HCT116 (cell line): Measurements from ENCODE around the gene IGSF21. TPM values are rescaled to one million over a fixed set of nuclear protein-coding genes. Genes with fewer than 3 reads are reported as not detected.

Experiments used
- ATAC-seq: fragments of 200-7000 bp; cut with Tn5 transposase; 2 replicates; pipeline ENCODE4 v1.9.1; 2020; ENCODE audit warnings: mild to moderate bottlenecking, moderate library complexity
- BruUV-seq: library from RNA; stranded (reverse); fragments of 400-500 nt; replicated peaks from 2 replicates; lab custom pipeline; 2021; lab: Mats Ljungman, UMichigan
- CTCF ChIA-PET: fragments of 300-600 bp; sonication (Branson Sonifier 250); formaldehyde crosslinking; loops from one replicate; lab custom pipeline; 2021; ENCODE audit warnings: antibody characterized with exemption; lab: Charles Lee
- POLR2A ChIA-PET: fragments of 300-600, 350-600 bp; sonication (Branson Sonifier 250); formaldehyde crosslinking; loops from one replicate; lab custom pipeline; 2021; ENCODE audit warnings: antibody characterized with exemption; lab: Charles Lee
- RAD21 ChIA-PET, 2 experiments: fragments of 300-600 bp; sonication (Branson Sonifier 250); formaldehyde crosslinking; loops; one replicate each; lab custom pipeline; 2023; ENCODE audit warnings: low total read pairs in 2 of 2; ENCODE audit not compliant: uncharacterized antibody in 2 of 2, unreplicated experiment in 2 of 2, low non-redundant PET in 1 of 2; lab: Charles Lee
- DNase-seq: peaks from one replicate; pipeline ENCODE4 v3.0.0-alpha.2; 2010; ENCODE audit warnings: low read depth, low spot score
- H2AFZ ChIP-seq: fragments of 200-600 bp; shearing (Covaris generic), sonication (generic); 2 replicates; pipeline ENCODE4 v1.6.1; 2017; ENCODE audit warnings: low read depth, mixed run types, mixed read lengths, antibody characterized with exemption, low read length; ENCODE audit not compliant: poor library complexity, severe bottlenecking
- H3K27ac ChIP-seq: 2 replicates; pipeline ENCODE4 v1.5.1; 2012; ENCODE audit warnings: low read depth, low read length
- H3K27me3 ChIP-seq: fragments of 200-600 bp; sonication (generic); 2 replicates; pipeline ENCODE4 v1.6.1; 2016; ENCODE audit warnings: mixed run types, low read length, mixed read lengths; ENCODE audit not compliant: insufficient read depth
- H3K36me3 ChIP-seq, 2 experiments: fragments of 200-500 bp in 1 of 2; fragments of 200-600 bp in 1 of 2; sonication (Bioruptor generic) in 1 of 2; sonication (generic) in 1 of 2; 2 replicates each; pipeline versions ENCODE4 v1.5.1 to v1.6.1; 2014 to 2016; ENCODE audit warnings: low read length in 2 of 2, inconsistent platforms in 1 of 2, mixed read lengths in 1 of 2, mixed run types in 1 of 2; ENCODE audit not compliant: insufficient read depth in 2 of 2, control insufficient read depth in 1 of 2
- H3K4me1 ChIP-seq, 2 experiments: fragments of 200-600 bp in 1 of 2; sonication (generic) in 1 of 2; 2 replicates each; pipeline versions ENCODE4 v1.5.1 to v1.6.1; 2012 to 2017; ENCODE audit warnings: low read length in 2 of 2, inconsistent platforms in 1 of 2, mild to moderate bottlenecking in 1 of 2, mixed read lengths in 1 of 2, mixed run types in 1 of 2, moderate library complexity in 1 of 2; ENCODE audit not compliant: insufficient read depth in 2 of 2, control insufficient read depth in 1 of 2
- H3K4me2 ChIP-seq: fragments of 200-600 bp; sonication (generic); 2 replicates; pipeline ENCODE4 v1.6.1; 2017; ENCODE audit warnings: mixed run types, low read length, mixed read lengths
- H3K4me3 ChIP-seq, 2 experiments: fragments of 200-600 bp in 1 of 2; sonication (generic) in 1 of 2; replicated peaks in 1 of 2; 2 replicates each; pipeline ENCODE4 v1.5.1; 2011 to 2016; ENCODE audit warnings: low read length in 2 of 2, control low read depth in 1 of 2, low read depth in 1 of 2, mild to moderate bottlenecking in 1 of 2, mixed read lengths in 1 of 2, mixed run types in 1 of 2
- H3K79me2 ChIP-seq: fragments of 200-600 bp; sonication (generic); 2 replicates; pipeline ENCODE4 v1.6.1; 2017; ENCODE audit warnings: mild to moderate bottlenecking, mixed run types, low read length, moderate library complexity, mixed read lengths; ENCODE audit not compliant: insufficient read depth
- H3K9ac ChIP-seq: fragments of 200-600 bp; sonication (generic); 2 replicates; pipeline ENCODE4 v1.6.1; 2016; ENCODE audit warnings: low read length, mixed read lengths
- H3K9me2 ChIP-seq: fragments of 200-600 bp; sonication (generic), shearing (Covaris generic); 2 replicates; pipeline ENCODE4 v1.6.1; 2017; ENCODE audit warnings: mixed run types, mild to moderate bottlenecking, moderate library complexity; ENCODE audit not compliant: insufficient read depth
- H3K9me3 ChIP-seq, 2 experiments: fragments of 200-500 bp in 1 of 2; fragments of 200-600 bp in 1 of 2; sonication (Bioruptor generic) in 1 of 2; sonication (generic) in 1 of 2; 2 replicates each; pipeline ENCODE4 v1.6.1; 2014 to 2017; ENCODE audit warnings: low read length in 2 of 2, mixed read lengths in 2 of 2, inconsistent platforms in 1 of 2, low read depth in 1 of 2, mild to moderate bottlenecking in 1 of 2, mixed run types in 1 of 2, moderate library complexity in 1 of 2; ENCODE audit not compliant: control insufficient read depth in 1 of 2, insufficient read depth in 1 of 2
- H4K20me1 ChIP-seq: fragments of 200-600 bp; sonication (generic), shearing (Covaris generic); 2 replicates; pipeline ENCODE4 v1.6.1; 2017; ENCODE audit warnings: mixed run types, mild to moderate bottlenecking, moderate library complexity; ENCODE audit not compliant: insufficient read depth
- CBX3 ChIP-seq: IDR thresholded peaks from 2 replicates; pipeline ENCODE4 v1.6.1; 2012; ENCODE audit warnings: low read depth
- CEBPB ChIP-seq: IDR thresholded peaks from 2 replicates; pipeline ENCODE4 v1.6.1; 2012; ENCODE audit warnings: low read depth
- CTCF ChIP-seq, 3 experiments: fragments of 200-600 bp in 1 of 3; sonication (generic) in 1 of 3; IDR thresholded peaks in 2 of 3; conservative IDR thresholded peaks in 1 of 3; 2 replicates each; pipeline ENCODE4 v1.5.1; 2012 to 2017; ENCODE audit warnings: low read depth in 2 of 3, low read length in 2 of 3, antibody characterized with exemption in 1 of 3, borderline replicate concordance in 1 of 3, control low read depth in 1 of 3, mild to moderate bottlenecking in 1 of 3, mixed read lengths in 1 of 3, mixed run types in 1 of 3, moderate library complexity in 1 of 3; ENCODE audit not compliant: insufficient read depth in 1 of 3
- EZH2 ChIP-seq: fragments of 200-600 bp; sonication (generic); IDR thresholded peaks from 2 replicates; pipeline ENCODE4 v1.6.1; 2017; ENCODE audit warnings: antibody characterized with exemption, mixed run types
- JUND ChIP-seq: IDR thresholded peaks from 2 replicates; pipeline ENCODE4 v1.6.1; 2012
- MAX ChIP-seq: IDR thresholded peaks from 2 replicates; pipeline ENCODE4 v1.6.1; 2012
- POLR2A ChIP-seq: IDR thresholded peaks from 2 replicates; pipeline ENCODE4 v1.7.0; 2011; ENCODE audit warnings: borderline replicate concordance; ENCODE audit not compliant: insufficient read depth, insufficient read length; ENCODE audit errors: extremely low read depth
- POLR2AphosphoS5 ChIP-seq: IDR thresholded peaks from 2 replicates; pipeline ENCODE4 v1.6.1; 2011; ENCODE audit warnings: mild to moderate bottlenecking, low read depth, low read length, moderate library complexity
- SRF ChIP-seq: IDR thresholded peaks from 2 replicates; pipeline ENCODE4 v1.6.1; 2012; ENCODE audit warnings: low read depth
- ZFX ChIP-seq: fragments of 450-650 bp; IDR thresholded peaks from 2 replicates; pipeline ENCODE4 v1.6.1; 2017
- ZNF274 ChIP-seq: fragments of 200-500 bp; sonication (Bioruptor generic); IDR thresholded peaks from 2 replicates; pipeline ENCODE4 v1.6.1; 2014; ENCODE audit warnings: mild to moderate bottlenecking, low read depth, low read length, inconsistent platforms
- intact Hi-C: fragments of 100-400 bp; cut with micrococcal nuclease; formaldehyde crosslinking; loops from 2 replicates; pipeline ENCODE4 v1.10.0; 2022
- total RNA-seq: library from RNA; stranded (reverse); gene quantifications from one replicate; pipeline ENCODE4 v1.2.1, GENCODE V29; 2021; ENCODE audit not compliant: unreplicated experiment
- TF ChIP-seq, protein P1 (sequence below): IDR thresholded peaks from 2 replicates; pipeline ENCODE4 v1.6.1; 2012; ENCODE audit warnings: low read depth
- TF ChIP-seq, protein P2 (sequence below): IDR thresholded peaks from 2 replicates; pipeline ENCODE4 v1.6.1; 2011; ENCODE audit warnings: mild to moderate bottlenecking, low read length, moderate library complexity; ENCODE audit not compliant: insufficient replicate concordance; ENCODE audit errors: extremely low read depth
- TF ChIP-seq, protein P3 (sequence below): IDR thresholded peaks from 2 replicates; pipeline ENCODE4 v1.6.1; 2012

The IGSF21 gene
- total RNA-seq, 1 experiment from 2014 or later, result not detected

GRCh38 chr1:18241891-18242290 is 134.3 kb downstream of the IGSF21 start (continued):
- TF ChIP-seq, protein P1, sequence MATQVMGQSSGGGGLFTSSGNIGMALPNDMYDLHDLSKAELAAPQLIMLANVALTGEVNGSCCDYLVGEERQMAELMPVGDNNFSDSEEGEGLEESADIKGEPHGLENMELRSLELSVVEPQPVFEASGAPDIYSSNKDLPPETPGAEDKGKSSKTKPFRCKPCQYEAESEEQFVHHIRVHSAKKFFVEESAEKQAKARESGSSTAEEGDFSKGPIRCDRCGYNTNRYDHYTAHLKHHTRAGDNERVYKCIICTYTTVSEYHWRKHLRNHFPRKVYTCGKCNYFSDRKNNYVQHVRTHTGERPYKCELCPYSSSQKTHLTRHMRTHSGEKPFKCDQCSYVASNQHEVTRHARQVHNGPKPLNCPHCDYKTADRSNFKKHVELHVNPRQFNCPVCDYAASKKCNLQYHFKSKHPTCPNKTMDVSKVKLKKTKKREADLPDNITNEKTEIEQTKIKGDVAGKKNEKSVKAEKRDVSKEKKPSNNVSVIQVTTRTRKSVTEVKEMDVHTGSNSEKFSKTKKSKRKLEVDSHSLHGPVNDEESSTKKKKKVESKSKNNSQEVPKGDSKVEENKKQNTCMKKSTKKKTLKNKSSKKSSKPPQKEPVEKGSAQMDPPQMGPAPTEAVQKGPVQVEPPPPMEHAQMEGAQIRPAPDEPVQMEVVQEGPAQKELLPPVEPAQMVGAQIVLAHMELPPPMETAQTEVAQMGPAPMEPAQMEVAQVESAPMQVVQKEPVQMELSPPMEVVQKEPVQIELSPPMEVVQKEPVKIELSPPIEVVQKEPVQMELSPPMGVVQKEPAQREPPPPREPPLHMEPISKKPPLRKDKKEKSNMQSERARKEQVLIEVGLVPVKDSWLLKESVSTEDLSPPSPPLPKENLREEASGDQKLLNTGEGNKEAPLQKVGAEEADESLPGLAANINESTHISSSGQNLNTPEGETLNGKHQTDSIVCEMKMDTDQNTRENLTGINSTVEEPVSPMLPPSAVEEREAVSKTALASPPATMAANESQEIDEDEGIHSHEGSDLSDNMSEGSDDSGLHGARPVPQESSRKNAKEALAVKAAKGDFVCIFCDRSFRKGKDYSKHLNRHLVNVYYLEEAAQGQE, result no peak
- no peak for TF ChIP-seq POLR2AphosphoS5
- TF ChIP-seq SRF, result no peak

DNA sequence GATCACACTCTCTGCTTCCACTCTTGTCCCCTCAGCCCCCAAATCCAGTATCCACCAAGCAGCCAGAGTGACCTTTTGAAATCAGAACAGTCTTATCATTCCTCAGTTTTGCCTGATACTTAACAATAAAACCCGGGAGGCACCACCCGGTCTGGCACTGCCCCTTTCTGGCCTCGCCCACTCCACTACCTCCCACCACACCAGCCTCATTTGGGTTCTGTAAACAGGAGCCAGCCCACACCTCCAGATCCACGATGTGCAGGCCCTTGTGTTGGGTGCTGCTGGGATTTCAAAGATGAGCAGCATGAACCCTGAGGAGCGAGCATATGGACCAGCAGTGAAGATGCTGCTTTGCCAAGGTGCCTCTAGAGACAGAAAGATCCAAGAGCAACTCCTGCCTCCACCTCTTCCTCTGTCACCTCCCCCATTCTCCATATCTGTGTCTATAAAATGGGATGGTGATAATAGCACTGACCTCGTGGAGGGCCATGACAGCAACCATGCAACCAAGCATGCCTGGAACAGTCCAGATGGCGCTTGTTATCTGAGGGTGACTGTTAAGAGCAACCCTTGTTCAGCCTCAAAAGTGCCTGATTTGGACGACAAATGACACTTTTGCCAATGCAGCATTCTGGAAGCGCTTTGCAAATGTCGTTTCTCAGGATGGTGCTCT is 136.0 kb downstream of the IGSF21 start:
- Histone ChIP-seq H3K4me3 (no peak overlapping the region), H2AFZ (no peak overlapping the region), H3K4me2 (no peak overlapping the region), H3K36me3 (no peaks in the 10 kb centered on the region), H3K9ac (no peak overlapping the region), H3K9me3 (no peaks in the 10 kb centered on the region), H3K27me3 (peaks cover 79% of the 10 kb centered on the region), H3K79me2 (no peaks in the 10 kb centered on the region), H3K4me1 (no peaks in the 10 kb centered on the region), H3K27ac (no peak overlapping the region), H4K20me1 (no peaks in the 10 kb centered on the region; the same call in 1 of the 2 replicates), H3K9me2 (no peaks in the 10 kb centered on the region)
- DNase-seq (no peak), ATAC-seq (no peak)
- POLR2A ChIA-PET, result no interaction called here
- no TSS peak for BruUV-seq
- RAD21 ChIA-PET, result no interaction called here
- intact Hi-C loops, result no loop called here
- CTCF ChIA-PET, result interaction anchor here (0.8 to 4.5 kb wide), 2 partner anchors 9 kb away, joined by 4 to 25 read pairs; no protein-coding TSS in a partner anchor
- TF ChIP-seq CTCF (IDR thresholded peaks at IDR 0.05 in 2 of 3, conservative IDR thresholded peaks at IDR 0.05 in 1 of 3; ENCODE audit: borderline replicate concordance in 1 of 3, insufficient read depth in 1 of 3, low read depth in 2 of 3, low read length in 2 of 3), result no peak
- TF ChIP-seq CBX3, result no peak
- TF ChIP-seq MAX, result no peak
- TF ChIP-seq, protein P2, sequence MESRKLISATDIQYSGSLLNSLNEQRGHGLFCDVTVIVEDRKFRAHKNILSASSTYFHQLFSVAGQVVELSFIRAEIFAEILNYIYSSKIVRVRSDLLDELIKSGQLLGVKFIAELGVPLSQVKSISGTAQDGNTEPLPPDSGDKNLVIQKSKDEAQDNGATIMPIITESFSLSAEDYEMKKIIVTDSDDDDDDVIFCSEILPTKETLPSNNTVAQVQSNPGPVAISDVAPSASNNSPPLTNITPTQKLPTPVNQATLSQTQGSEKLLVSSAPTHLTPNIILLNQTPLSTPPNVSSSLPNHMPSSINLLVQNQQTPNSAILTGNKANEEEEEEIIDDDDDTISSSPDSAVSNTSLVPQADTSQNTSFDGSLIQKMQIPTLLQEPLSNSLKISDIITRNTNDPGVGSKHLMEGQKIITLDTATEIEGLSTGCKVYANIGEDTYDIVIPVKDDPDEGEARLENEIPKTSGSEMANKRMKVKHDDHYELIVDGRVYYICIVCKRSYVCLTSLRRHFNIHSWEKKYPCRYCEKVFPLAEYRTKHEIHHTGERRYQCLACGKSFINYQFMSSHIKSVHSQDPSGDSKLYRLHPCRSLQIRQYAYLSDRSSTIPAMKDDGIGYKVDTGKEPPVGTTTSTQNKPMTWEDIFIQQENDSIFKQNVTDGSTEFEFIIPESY, result no peak
- TF ChIP-seq, protein P3, sequence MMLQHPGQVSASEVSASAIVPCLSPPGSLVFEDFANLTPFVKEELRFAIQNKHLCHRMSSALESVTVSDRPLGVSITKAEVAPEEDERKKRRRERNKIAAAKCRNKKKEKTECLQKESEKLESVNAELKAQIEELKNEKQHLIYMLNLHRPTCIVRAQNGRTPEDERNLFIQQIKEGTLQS, result no peak
- TF ChIP-seq ZNF274, result no peak
- TF ChIP-seq ZFX, result no peak
- TF ChIP-seq CEBPB, result no peak
- TF ChIP-seq JUND, result no peak
- no peak for TF ChIP-seq POLR2A
- no peak for TF ChIP-seq EZH2
- no peak for TF ChIP-seq SRF
